Mesodermal cell (in vitro differentiated cells): ENCODE measurements around the gene EHD2. TPM values are rescaled to one million over a fixed set of nuclear protein-coding genes. Genes with fewer than 3 reads are reported as not detected.
"Not testable (repeated sequence)": the region's sequence is repeated elsewhere in the genome, so short reads cannot be mapped to it uniquely, and the experiment has no call there.

ENCODE experiments used
- H3K27ac ChIP-seq: 2 replicates; pipeline ENCODE4 v1.7.0; 2013; ENCODE audit warnings: mild to moderate bottlenecking, low read depth, low read length, moderate library complexity; ENCODE audit not compliant: severe bottlenecking
- H3K36me3 ChIP-seq: 2 replicates; pipeline ENCODE4 v1.7.1; 2013; ENCODE audit warnings: mild to moderate bottlenecking, low read length, moderate library complexity; ENCODE audit not compliant: control insufficient read depth, insufficient read depth
- H3K4me1 ChIP-seq: one replicate; pipeline ENCODE4 v1.7.1; 2013; ENCODE audit warnings: mild to moderate bottlenecking, low read length; ENCODE audit not compliant: insufficient read depth, control insufficient read depth, poor library complexity, severe bottlenecking
- H3K4me3 ChIP-seq: 2 replicates; pipeline ENCODE4 v1.7.0; 2013; ENCODE audit warnings: low read length, control low read depth, mild to moderate bottlenecking; ENCODE audit not compliant: insufficient read depth, poor library complexity, severe bottlenecking; ENCODE audit errors: extremely low read depth
- H3K9me3 ChIP-seq: 2 replicates; pipeline ENCODE4 v1.7.1; 2013; ENCODE audit warnings: mild to moderate bottlenecking, low read length, moderate library complexity; ENCODE audit not compliant: control insufficient read depth
- WGBS, 2 experiments: methylation state at CpG; one replicate each; pipeline ENCODE4 v1.1.5; 2013; ENCODE audit warnings: missing lambda C conversion rate in 2 of 2; ENCODE audit not compliant: insufficient coverage in 2 of 2; 5-methylcytosine and 5-hydroxymethylcytosine counted together
- polyA plus RNA-seq, 2 experiments: library from polyadenylated mRNA; stranded (reverse); fragments of 50-300 nt; gene quantifications; one replicate each; pipeline ENCODE4 v1.2.3, GENCODE V29; 2013

EHD2 gene
- 67.6 TPM for polyA plus RNA-seq (2013, experiment 1 of 2)
- 58.2 TPM for polyA plus RNA-seq (2013, experiment 2 of 2)

DNA sequence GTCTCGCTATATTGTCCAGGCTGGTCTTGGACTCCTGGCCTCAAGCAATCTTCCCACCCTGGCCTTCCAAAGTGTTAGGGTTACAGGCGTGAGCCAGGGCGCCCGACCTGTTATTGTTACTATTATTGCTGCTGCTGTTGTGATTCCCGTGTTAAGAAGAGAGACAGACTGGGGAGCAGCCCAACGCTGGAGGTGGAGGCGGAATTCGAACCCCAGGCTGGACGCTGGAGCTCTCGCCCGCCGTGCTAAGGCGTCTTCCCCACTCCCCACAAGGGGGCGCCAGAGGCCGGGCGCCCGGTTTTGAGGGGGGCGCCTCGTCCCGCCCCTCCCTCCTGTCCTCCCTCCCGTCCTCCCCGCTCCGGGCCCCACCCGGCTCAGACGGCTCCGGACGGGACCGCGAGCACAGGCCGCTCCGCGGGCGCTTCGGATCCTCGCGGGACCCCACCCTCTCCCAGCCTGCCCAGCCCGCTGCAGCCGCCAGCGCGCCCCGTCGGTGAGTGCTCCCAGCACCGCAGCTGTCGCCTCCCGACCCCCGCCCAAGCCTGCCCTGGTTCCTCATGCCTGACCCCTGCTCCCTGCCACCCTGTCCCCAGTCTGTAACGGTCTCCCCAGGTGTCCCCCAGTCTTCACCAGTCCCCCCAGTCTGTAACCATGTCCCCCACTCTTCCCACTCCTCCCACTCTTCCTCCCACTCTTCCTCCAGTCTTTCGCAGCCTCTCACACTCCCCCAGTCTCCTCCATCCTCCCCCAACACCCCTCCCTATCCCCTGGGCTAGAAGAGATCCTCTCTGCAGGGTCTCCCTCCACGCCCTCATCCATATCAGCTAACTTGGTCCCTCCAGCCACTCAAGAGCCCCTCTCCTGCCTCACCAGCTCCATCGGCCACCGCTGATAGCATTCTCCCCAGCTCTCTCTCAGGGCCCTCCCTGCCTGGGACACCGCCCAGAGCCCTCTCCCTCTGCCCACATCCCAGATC, at the start of gene EHD2:
EHD2 (plus strand) TSS at position 377 of the 976 bp plus-strand sequence. CDS start 3,191 bp downstream, outside the sequence.
- Histone ChIP-seq H3K9me3 (peaks cover 8% of the 10 kb centered on the region), H3K4me1 (peaks cover 2% of the 10 kb centered on the region), H3K27ac (no peak within 1 kb of the TSS), H3K36me3 (peaks cover 29% of the 10 kb centered on the region), H3K4me3 (peak within 1 kb of the TSS; percentile 73)
- 8 to 20% methylated on average over 22 to 46 of the region's 52 CpGs for WGBS, 2 experiments

- peaks cover 45% of the 10 kb centered on the region for H3K4me1 ChIP-seq
- H3K9me3 ChIP-seq, result no peaks in the 10 kb centered on the region
- peaks cover 29% of the 10 kb centered on the region for H3K36me3 ChIP-seq
- WGBS, 2 experiments, result 84 to 91% methylated on average over 2 to 3 of the region's 3 CpGs
- peak overlapping the region; percentile 90 for H3K27ac ChIP-seq
- no peak overlapping the region for H3K4me3 ChIP-seq
Measured at GRCh38 chr19:47663435-47663910, 49.7 kb upstream of the EHD2 start.

DNA sequence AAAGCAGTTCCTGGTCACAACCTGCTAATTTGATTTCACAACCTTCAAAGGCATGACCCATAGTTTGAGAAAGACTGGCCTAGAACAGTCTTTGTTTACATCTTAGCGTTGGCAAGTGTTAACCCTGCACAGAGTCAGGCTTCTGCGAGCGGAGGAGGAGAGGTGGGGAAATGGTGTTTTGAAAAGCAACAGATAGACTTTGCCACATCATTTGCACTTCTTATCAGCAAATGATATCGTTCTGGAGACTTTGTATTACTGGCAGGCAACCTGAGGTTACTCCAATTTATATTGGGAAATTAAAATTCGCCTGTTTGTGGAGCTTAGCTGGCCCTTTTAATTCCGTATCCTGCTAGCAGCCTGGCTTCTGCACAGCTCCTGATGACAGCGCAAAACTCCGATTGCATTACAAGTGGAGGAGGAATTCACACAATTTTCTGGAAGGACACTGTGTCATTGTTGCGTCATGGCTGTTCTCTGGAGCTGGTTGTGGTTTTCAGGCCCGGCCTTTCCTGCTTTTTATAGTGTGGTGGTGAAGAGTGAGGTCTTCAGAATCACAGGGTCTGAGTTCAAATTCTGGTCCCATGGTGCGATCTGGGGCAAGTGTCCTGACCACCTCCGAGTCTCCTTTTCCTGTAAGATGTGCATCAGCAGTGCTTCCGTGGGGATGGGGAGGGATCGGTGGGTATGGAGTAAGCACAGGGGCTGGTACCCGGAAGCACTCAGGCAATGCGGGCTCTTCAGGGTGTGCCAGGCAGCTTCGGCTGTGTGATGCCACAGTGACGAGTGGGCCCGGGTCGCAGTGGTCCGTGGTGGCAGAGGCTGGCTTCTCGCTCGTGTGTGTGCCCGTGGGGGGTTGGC, 49.1 kb upstream of the EHD2 start:
- Histone ChIP-seq H3K36me3 (peaks cover 25% of the 10 kb centered on the region), H3K27ac (peak overlapping the region; percentile 90), H3K4me3 (no peak overlapping the region), H3K4me1 (peaks cover 45% of the 10 kb centered on the region), H3K9me3 (no peaks in the 10 kb centered on the region)
- 88 to 89% methylated on average over 21 of the region's 24 CpGs for WGBS, 2 experiments

DNA sequence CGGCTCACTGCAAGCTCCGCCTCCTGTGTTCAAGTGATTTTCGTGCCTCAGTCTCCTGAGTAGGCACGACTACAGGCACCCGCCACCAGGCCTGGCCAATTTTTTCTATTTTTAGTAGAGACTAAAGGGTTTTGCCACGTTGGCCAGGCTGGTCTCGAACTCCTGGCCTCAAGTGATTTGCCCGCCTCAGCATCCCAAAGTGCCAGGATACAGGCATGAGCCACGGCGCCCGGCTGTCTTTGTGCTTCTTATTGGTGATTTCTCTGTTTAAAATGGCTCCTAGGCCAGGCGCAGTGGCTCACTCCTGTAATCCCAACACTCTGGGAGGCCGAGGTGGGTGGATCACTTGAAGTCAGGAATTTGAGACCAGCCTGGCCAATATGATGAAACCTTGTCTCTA, 44.7 kb upstream of the EHD2 start:
- Histone ChIP-seq H3K36me3 (peaks cover 36% of the 10 kb centered on the region), H3K4me1 (peaks cover 25% of the 10 kb centered on the region)
- 93 to 95% methylated on average over 11 to 13 of the region's 13 CpGs for WGBS, 2 experiments
- not testable (repeated sequence) for H3K27ac ChIP-seq, H3K9me3 ChIP-seq, H3K4me3 ChIP-seq

DNA sequence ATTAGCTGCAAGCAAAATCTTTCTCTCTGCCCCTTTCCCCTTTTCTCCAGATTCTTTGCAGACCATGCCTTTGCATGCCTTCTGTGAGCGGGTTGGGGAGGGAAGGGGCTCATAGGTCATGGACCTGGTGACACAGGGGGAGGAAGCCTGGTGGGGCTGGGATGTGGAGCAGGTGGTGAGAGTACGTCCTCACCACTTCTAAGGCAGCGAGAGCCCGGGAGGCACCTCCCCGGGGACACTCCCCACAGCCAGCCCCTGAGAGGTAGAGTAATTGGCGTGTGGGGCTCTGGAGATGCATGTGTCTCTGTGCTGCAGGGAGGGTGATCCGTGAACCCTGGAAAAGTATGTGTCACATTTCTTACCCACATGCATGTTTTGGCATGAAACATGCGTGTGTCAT, 42.5 kb upstream of the EHD2 start:
- WGBS, 2 experiments, result 91 to 96% methylated on average over 5 to 6 of the region's 8 CpGs
- Histone ChIP-seq H3K4me1 (peaks cover 13% of the 10 kb centered on the region), H3K9me3 (no peaks in the 10 kb centered on the region), H3K27ac (no peak overlapping the region), H3K36me3 (peaks cover 51% of the 10 kb centered on the region), H3K4me3 (no peak overlapping the region)

DNA sequence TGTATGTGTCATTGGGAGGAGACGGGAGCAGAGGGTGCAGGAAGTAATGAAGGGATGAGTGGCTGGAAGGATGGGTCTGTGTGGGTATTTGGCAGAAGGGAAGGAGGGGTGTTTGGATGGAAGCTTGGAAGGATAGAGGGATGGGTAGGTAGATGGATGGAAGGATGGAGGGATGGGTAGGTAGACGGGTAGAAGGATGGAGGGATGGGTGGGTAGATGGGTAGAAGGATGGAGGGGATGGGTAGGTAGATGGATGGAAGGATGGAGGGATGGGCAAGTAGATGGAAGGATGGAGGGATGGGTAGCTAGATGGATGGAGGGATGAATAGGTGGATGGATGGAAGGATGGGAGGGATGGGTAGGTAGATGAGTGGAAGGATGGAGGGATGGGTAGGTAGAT, 41.7 kb upstream of the EHD2 start:
- no peaks in the 10 kb centered on the region for H3K9me3 ChIP-seq
- H3K4me1 ChIP-seq, result peaks cover 13% of the 10 kb centered on the region
- no peak overlapping the region for H3K27ac ChIP-seq
- H3K4me3 ChIP-seq, result no peak overlapping the region
- H3K36me3 ChIP-seq, result peaks cover 56% of the 10 kb centered on the region
- WGBS, 2 experiments, result 95 to 100% methylated on average over 2 of the region's 2 CpGs

DNA sequence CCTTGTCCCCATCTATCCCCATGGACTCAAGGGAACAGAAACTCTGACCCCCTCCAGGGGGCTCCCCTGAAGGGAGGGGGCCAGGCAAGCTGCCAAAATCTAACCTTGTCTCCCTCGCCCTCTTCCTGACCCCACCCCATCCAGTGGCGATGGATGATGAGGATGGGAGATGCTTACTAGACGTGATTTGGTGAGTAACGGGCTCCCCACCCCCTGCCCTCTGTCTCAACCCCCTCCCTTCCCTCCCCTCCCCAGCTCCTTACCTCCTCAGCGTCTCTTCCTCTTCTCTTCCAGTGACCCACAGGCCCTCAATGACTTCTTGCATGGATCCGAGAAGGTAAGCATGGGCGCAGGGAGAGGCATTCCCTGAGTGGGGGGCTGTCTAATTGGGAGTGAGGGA, 39.8 kb upstream of the EHD2 start:
- no peaks in the 10 kb centered on the region for H3K9me3 ChIP-seq
- H3K4me3 ChIP-seq, result no peak overlapping the region
- no peak overlapping the region for H3K27ac ChIP-seq
- WGBS, 2 experiments, result no CpG with 5 or more reads among the region's 7 CpGs
- H3K36me3 ChIP-seq, result peaks cover 71% of the 10 kb centered on the region
- H3K4me1 ChIP-seq, result no peaks in the 10 kb centered on the region

DNA sequence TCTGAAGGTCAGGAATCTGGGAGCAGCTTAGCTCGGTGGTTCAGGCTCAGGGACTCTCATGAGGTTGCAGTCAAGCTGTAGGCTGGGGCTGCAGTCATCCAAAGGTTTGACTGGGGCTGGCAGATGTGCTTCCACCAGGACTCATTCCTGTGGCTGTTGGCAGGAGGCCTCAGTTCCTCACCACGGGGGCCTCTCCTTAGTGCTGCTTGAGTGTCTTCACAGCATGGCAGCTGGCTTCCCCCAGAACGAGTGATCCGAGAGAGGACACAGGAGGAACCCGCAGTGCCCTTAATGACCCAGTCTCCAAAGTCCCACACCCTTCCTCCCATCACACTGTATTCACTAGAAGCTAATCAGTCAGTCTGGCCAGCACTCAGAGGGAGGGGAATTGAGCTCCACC, 38.7 kb upstream of the EHD2 start:
- 91 to 93% methylated on average over 3 of the region's 5 CpGs for WGBS, 2 experiments
- Histone ChIP-seq H3K4me1 (no peaks in the 10 kb centered on the region), H3K4me3 (no peak overlapping the region), H3K9me3 (no peaks in the 10 kb centered on the region), H3K27ac (no peak overlapping the region), H3K36me3 (peaks cover 78% of the 10 kb centered on the region)

DNA sequence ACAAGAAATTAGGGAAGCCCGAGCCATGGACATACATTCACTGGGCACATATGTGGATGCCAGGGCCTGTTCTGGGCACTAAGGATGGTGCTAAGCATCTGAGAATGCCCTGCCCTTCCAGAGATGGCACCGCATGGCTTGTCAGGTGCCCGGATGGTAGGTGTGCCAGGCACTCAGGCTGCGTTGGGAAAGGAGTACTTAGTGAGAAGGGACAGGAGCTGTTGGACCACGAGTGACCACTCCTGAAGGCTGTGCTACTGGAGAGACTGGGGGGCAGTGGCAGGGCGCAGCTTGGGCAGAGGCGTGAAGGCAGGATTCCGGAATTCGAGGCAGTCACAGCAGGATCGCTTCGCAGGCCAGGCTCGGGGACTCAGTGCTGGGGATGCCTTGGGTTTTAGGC, 38.0 kb upstream of the EHD2 start:
- H3K36me3 ChIP-seq, result peaks cover 78% of the 10 kb centered on the region
- no peak overlapping the region for H3K4me3 ChIP-seq
- 90 to 94% methylated on average over 9 to 12 of the region's 12 CpGs for WGBS, 2 experiments
- H3K4me1 ChIP-seq, result no peaks in the 10 kb centered on the region
- H3K27ac ChIP-seq, result no peak overlapping the region
- H3K9me3 ChIP-seq, result no peaks in the 10 kb centered on the region

DNA sequence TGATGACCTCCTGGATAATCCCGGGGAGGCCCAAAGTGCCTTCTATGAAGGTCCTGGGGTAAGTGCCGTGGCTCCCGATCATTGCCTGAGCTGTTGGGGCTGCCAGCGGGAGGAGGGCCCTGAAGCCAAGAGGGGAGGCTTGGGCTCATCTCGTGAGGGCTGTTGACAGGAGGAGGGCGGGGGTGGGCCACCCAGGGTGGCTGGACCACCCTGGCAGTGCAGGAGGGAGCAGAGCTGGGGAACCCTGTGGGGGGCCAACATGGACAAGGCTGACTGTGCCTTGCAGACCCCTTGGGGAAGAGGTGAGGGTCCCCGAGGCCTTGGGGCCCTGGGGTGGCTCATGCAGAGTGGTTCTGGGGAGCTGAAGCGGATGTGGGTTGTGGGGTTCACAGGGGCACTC, 37.4 kb upstream of the EHD2 start:
- Histone ChIP-seq H3K27ac (no peak overlapping the region), H3K36me3 (peaks cover 77% of the 10 kb centered on the region), H3K4me1 (no peaks in the 10 kb centered on the region), H3K4me3 (no peak overlapping the region), H3K9me3 (no peaks in the 10 kb centered on the region)
- 95 to 98% methylated on average over 5 to 6 of the region's 8 CpGs for WGBS, 2 experiments
